ENCODE measurements around the gene ASTL.

- TF ChIP-seq EZH2 (IDR thresholded peaks at IDR 0.05; ENCODE audit: borderline replicate concordance, low read depth, low read length, severe bottlenecking) = no peak
- TF ChIP-seq, protein P1, sequence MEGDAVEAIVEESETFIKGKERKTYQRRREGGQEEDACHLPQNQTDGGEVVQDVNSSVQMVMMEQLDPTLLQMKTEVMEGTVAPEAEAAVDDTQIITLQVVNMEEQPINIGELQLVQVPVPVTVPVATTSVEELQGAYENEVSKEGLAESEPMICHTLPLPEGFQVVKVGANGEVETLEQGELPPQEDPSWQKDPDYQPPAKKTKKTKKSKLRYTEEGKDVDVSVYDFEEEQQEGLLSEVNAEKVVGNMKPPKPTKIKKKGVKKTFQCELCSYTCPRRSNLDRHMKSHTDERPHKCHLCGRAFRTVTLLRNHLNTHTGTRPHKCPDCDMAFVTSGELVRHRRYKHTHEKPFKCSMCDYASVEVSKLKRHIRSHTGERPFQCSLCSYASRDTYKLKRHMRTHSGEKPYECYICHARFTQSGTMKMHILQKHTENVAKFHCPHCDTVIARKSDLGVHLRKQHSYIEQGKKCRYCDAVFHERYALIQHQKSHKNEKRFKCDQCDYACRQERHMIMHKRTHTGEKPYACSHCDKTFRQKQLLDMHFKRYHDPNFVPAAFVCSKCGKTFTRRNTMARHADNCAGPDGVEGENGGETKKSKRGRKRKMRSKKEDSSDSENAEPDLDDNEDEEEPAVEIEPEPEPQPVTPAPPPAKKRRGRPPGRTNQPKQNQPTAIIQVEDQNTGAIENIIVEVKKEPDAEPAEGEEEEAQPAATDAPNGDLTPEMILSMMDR (IDR thresholded peaks at IDR 0.05; ENCODE audit: borderline replicate concordance, extremely low read depth, low read length, poor library complexity, severe bottlenecking) = no peak
Measured at GRCh38 chr2:96103187-96103601, 35.1 kb downstream of the ASTL start.

All from DND-41 (cell line).